CD14-positive monocyte (primary cell): Measurements from ENCODE around the gene NDUFS1. TPM values are rescaled to one million over a fixed set of nuclear protein-coding genes. Genes with fewer than 3 reads are reported as not detected.

ENCODE experiments used
- DNase-seq, 3 donors: peaks; one replicate each; pipeline ENCODE4 v3.0.0-alpha.2; 2011 to 2022
- H2AFZ ChIP-seq: 2 replicates; pipeline ENCODE4 v1.6.0; 2012; ENCODE audit warnings: mild to moderate bottlenecking, low read depth, low read length, inconsistent platforms; ENCODE audit not compliant: insufficient read depth, poor library complexity, severe bottlenecking
- H3K27ac ChIP-seq, 2 donors: 1 replicate in 1 of 2; 2 replicates in 1 of 2; pipeline ENCODE4 v1.5.1; 2012 to 2013; ENCODE audit warnings: low read length in 2 of 2, control low read depth in 1 of 2, inconsistent platforms in 1 of 2, low read depth in 1 of 2, mild to moderate bottlenecking in 1 of 2
- H3K27me3 ChIP-seq, 2 donors: one replicate each; pipeline versions ENCODE4 v1.6.0 to v1.6.1; 2011 to 2013; ENCODE audit warnings: low read length in 2 of 2; ENCODE audit not compliant: control insufficient read depth in 2 of 2, insufficient read depth in 2 of 2
- H3K36me3 ChIP-seq, 2 donors: replicated peaks in 1 of 2; 1 replicate in 1 of 2; 2 replicates in 1 of 2; pipeline versions ENCODE4 v1.5.1 to v1.6.1; 2012 to 2013; ENCODE audit warnings: low read length in 2 of 2, control low read depth in 1 of 2, inconsistent platforms in 1 of 2, mild to moderate bottlenecking in 1 of 2; ENCODE audit not compliant: insufficient read depth in 2 of 2, control insufficient read depth in 1 of 2
- H3K4me1 ChIP-seq, 2 donors: 1 replicate in 1 of 2; 2 replicates in 1 of 2; pipeline versions ENCODE4 v1.5.1 to v1.6.1; 2012 to 2013; ENCODE audit warnings: low read length in 2 of 2, control low read depth in 1 of 2, inconsistent platforms in 1 of 2, mild to moderate bottlenecking in 1 of 2, moderate library complexity in 1 of 2; ENCODE audit not compliant: insufficient read depth in 2 of 2, control insufficient read depth in 1 of 2
- H3K4me2 ChIP-seq: replicated peaks from 2 replicates; pipeline ENCODE3; 2012; ENCODE audit warnings: low read length, moderate library complexity, mild to moderate bottlenecking; ENCODE audit not compliant: poor library complexity, severe bottlenecking; ENCODE audit errors: extremely low read depth
- H3K4me3 ChIP-seq, 3 experiments: fragments of 200-600 bp in 1 of 3; sonication (generic) in 1 of 3; replicated peaks in 1 of 3; 1 replicate in 2 of 3; 2 replicates in 1 of 3; pipeline ENCODE4 v1.5.1; 2011 to 2013; ENCODE audit warnings: low read length in 3 of 3, mild to moderate bottlenecking in 3 of 3, control low read depth in 2 of 3, low read depth in 2 of 3, inconsistent platforms in 1 of 3, moderate library complexity in 1 of 3
- H3K79me2 ChIP-seq: 2 replicates; pipeline ENCODE4 v1.6.0; 2012; ENCODE audit warnings: mild to moderate bottlenecking, control low read depth, inconsistent platforms, low read length, moderate library complexity; ENCODE audit not compliant: insufficient read depth
- H3K9ac ChIP-seq: 2 replicates; pipeline ENCODE4 v1.6.0; 2017; ENCODE audit warnings: low read length, mild to moderate bottlenecking; ENCODE audit not compliant: insufficient read depth, poor library complexity, severe bottlenecking
- H3K9me3 ChIP-seq, 2 donors: replicated peaks in 1 of 2; 1 replicate in 1 of 2; 2 replicates in 1 of 2; pipeline versions ENCODE4 v1.5.1 to v1.6.1; 2012 to 2013; ENCODE audit warnings: low read length in 2 of 2, control low read depth in 1 of 2; ENCODE audit not compliant: control insufficient read depth in 1 of 2, insufficient read depth in 1 of 2
- H4K20me1 ChIP-seq: 2 replicates; pipeline ENCODE4 v1.6.0; 2012; ENCODE audit warnings: mild to moderate bottlenecking, low read length, control low read depth, moderate library complexity; ENCODE audit not compliant: insufficient read depth
- H3K27ac Mint-ChIP-seq, 7 donors: one replicate each; pipeline ENCODE4 v1.8.0; 2020; ENCODE audit warnings: mild to moderate bottlenecking in 7 of 7, mixed read lengths in 7 of 7, moderate library complexity in 6 of 7, inconsistent platforms in 2 of 7
- H3K27me3 Mint-ChIP-seq, 3 donors: one replicate each; pipeline ENCODE4 v1.8.0; 2021 to 2022; ENCODE audit warnings: low read depth in 3 of 3, mild to moderate bottlenecking in 3 of 3, mixed read lengths in 3 of 3, moderate library complexity in 3 of 3, inconsistent platforms in 1 of 3
- H3K36me3 Mint-ChIP-seq, 2 donors: one replicate each; pipeline ENCODE4 v1.8.0; 2020; ENCODE audit warnings: mixed read lengths in 2 of 2, inconsistent platforms in 1 of 2, mild to moderate bottlenecking in 1 of 2
- H3K4me1 Mint-ChIP-seq: one replicate; pipeline ENCODE4 v1.8.0; 2020; ENCODE audit warnings: mild to moderate bottlenecking, mixed read lengths
- H3K4me3 Mint-ChIP-seq, 2 donors: one replicate each; pipeline ENCODE4 v1.8.0; 2020; ENCODE audit warnings: mild to moderate bottlenecking in 2 of 2, mixed read lengths in 2 of 2, moderate library complexity in 1 of 2
- H3K9me3 Mint-ChIP-seq, 7 donors: one replicate each; pipeline ENCODE4 v1.8.0; 2020 to 2022; ENCODE audit warnings: mixed read lengths in 7 of 7, mild to moderate bottlenecking in 6 of 7, moderate library complexity in 6 of 7, inconsistent platforms in 2 of 7
- WGBS: methylation state at CpG from one replicate; pipeline ENCODE4 v1.1.5; 2013; ENCODE audit warnings: missing lambda C conversion rate; ENCODE audit not compliant: insufficient coverage; 5-methylcytosine and 5-hydroxymethylcytosine counted together
- intact Hi-C, 2 donors: fragments of 100-400 bp; cut with micrococcal nuclease; formaldehyde crosslinking; loops; one replicate each; pipeline versions ENCODE4 v1.15.0 to v1.15.1; 2023
- polyA plus RNA-seq, 3 donors: library from polyadenylated mRNA; depleted of rRNA in 1 of 3; unstranded in 2 of 3; stranded (reverse) in 1 of 3; fragments of 300-500 nt in 2 of 3; fragments of >200 nt in 1 of 3; fragmentation: Illumina TruSeq in 2 of 3; gene quantifications; 1 replicate in 2 of 3; 2 replicates in 1 of 3; pipeline ENCODE4 v1.2.3, GENCODE V29; 2012 to 2021
- TF ChIP-seq, protein P1 (sequence below): fragments of 200-600 bp; IDR thresholded peaks from one replicate; pipeline ENCODE4 v1.8.0; 2022; ENCODE audit warnings: antibody characterized with exemption, mild to moderate bottlenecking

NDUFS1 gene
- polyA plus RNA-seq, 3 donors, result 22.8 to 43.9 (median 37.9) TPM

DNA sequence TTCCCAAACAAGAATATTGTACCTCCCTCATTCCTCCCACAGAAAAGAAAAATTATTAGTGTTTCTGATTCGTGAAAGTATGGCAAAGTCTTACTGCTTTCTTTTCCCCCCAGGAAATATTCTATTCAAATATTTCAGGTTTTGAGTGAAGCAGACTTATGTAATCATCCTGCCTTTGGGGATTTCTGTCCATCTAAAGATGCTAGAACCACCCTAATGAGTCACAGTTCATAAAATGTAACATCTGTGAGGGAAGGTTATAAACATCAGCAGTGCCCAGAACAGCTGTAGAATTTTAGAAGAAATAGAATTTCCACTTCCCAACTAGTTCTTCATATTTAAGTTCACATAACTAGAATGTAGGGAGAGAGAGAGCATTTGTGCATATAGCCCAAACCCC is 39.4 kb upstream of the NDUFS1 start:
- TF ChIP-seq, protein P1, sequence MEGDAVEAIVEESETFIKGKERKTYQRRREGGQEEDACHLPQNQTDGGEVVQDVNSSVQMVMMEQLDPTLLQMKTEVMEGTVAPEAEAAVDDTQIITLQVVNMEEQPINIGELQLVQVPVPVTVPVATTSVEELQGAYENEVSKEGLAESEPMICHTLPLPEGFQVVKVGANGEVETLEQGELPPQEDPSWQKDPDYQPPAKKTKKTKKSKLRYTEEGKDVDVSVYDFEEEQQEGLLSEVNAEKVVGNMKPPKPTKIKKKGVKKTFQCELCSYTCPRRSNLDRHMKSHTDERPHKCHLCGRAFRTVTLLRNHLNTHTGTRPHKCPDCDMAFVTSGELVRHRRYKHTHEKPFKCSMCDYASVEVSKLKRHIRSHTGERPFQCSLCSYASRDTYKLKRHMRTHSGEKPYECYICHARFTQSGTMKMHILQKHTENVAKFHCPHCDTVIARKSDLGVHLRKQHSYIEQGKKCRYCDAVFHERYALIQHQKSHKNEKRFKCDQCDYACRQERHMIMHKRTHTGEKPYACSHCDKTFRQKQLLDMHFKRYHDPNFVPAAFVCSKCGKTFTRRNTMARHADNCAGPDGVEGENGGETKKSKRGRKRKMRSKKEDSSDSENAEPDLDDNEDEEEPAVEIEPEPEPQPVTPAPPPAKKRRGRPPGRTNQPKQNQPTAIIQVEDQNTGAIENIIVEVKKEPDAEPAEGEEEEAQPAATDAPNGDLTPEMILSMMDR, result no peak
- H4K20me1 ChIP-seq, result no peaks in the 10 kb centered on the region
- no peaks in the 10 kb centered on the region for H3K36me3 ChIP-seq
- peaks cover 0 to 7% of the 10 kb centered on the region in 2 donors for H3K4me1 ChIP-seq
- no peak for DNase-seq
- Mint-ChIP-seq H3K9me3 (peaks cover 0 to 7% (median 0%) of the 10 kb centered on the region in 7 donors), H3K27ac (no peak overlapping the region), H3K4me3 (no peak overlapping the region), H3K36me3 (no peaks in the 10 kb centered on the region), H3K27me3 (peaks cover 11 to 14% (median 11%) of the 10 kb centered on the region in 3 donors), H3K4me1 (peaks cover 6% of the 10 kb centered on the region)
- H2AFZ ChIP-seq, result no peak overlapping the region
- no peak overlapping the region for H3K4me3 ChIP-seq
- H3K4me2 ChIP-seq, result no peak overlapping the region
- H3K27ac ChIP-seq, result no peak overlapping the region
- H3K9me3 ChIP-seq, result no peaks in the 10 kb centered on the region
- no CpG with 5 or more reads among the region's 1 CpG for WGBS
- intact Hi-C loops, result no loop called here
- no peak overlapping the region for H3K9ac ChIP-seq
- H3K79me2 ChIP-seq, result no peaks in the 10 kb centered on the region
- H3K27me3 ChIP-seq, result no peaks in the 10 kb centered on the region

DNA sequence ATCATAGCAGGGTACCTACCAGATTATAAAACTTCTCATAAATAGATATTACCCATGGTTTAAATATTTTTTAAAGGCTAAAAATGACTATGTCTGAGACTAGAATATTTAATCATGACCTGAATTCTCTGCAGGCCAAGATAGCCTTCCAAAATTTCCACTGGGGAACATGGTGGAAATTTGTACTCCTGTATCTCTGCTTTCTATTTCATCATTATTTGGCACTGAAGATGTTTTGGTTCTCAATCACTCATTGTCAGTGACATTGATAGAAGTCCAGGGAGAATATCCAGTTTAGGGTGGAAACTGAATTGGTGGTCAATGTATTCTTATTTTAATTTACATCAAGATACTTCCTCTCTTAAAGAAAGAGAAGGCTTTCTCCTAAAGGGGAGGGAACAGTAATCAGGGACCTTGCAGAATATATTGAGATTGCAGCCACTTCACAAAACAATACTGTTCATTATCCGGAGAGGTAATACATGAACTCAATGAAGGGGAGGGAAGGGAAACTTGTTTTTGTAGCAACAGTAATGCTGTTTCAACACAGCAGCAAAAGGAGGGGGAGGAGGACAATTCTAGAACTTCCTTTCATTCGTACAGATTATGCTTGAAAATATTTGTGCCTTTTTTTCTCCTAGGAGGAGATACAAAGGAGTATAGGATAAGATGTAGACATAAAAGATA is 34.6 kb upstream of the NDUFS1 start:
- Histone ChIP-seq H4K20me1 (no peaks in the 10 kb centered on the region), H2AFZ (peak overlapping the region; percentile 46), H3K27me3 (no peaks in the 10 kb centered on the region), H3K9me3 (no peaks in the 10 kb centered on the region), H3K9ac (no peak overlapping the region), H3K27ac (no peak overlapping the region), H3K4me3 (no peak overlapping the region), H3K4me1 (peaks cover 0 to 7% of the 10 kb centered on the region in 2 donors), H3K36me3 (no peaks in the 10 kb centered on the region), H3K4me2 (no peak overlapping the region), H3K79me2 (no peaks in the 10 kb centered on the region)
- Mint-ChIP-seq H3K27ac (peak overlapping the region in 2 of 7 donors; percentile 8 to 60), H3K4me1 (peaks cover 6% of the 10 kb centered on the region), H3K9me3 (peaks cover 0 to 3% (median 0%) of the 10 kb centered on the region in 7 donors), H3K36me3 (no peaks in the 10 kb centered on the region), H3K4me3 (no peak overlapping the region), H3K27me3 (peaks cover 4 to 21% (median 13%) of the 10 kb centered on the region in 3 donors)
- WGBS, result no CpG with 5 or more reads among the region's 2 CpGs
- TF ChIP-seq, protein P1, result no peak
- DNase-seq, result no peak
- intact Hi-C loops, result no loop called here
